ENCODE measurements around the gene APCDD1.
"Not testable (repeated sequence)": the region's sequence is repeated elsewhere in the genome, so short reads cannot be mapped to it uniquely, and the experiment has no call there.

Gene APCDD1

GRCh38 chr18:10530002-10530401, 75.6 kb downstream of the APCDD1 start:
- no peak for DNase-seq

- DNase-seq = no peak
Measured at GRCh38 chr18:10530852-10531251, 76.4 kb downstream of the APCDD1 start.

DNA sequence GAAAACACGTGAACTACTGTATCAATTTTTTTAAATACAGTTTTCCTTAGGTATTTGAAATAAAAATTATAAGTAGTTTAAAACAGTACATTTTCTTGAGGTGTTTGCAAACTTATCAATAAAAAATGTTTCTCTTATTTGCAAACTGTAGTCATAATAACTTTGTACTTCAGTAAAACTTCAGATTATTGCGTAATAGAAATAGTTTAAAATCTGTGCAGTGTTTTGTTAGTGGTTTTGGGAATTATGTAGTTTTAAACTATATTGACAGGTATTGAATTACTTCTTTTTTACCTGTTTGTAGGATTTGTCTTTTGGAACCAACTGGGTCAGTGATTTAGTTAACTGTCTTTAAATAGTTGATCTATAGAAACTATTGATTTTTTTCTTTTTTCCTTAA, 78.7 kb downstream of the APCDD1 start:
- no peak for DNase-seq

DNA sequence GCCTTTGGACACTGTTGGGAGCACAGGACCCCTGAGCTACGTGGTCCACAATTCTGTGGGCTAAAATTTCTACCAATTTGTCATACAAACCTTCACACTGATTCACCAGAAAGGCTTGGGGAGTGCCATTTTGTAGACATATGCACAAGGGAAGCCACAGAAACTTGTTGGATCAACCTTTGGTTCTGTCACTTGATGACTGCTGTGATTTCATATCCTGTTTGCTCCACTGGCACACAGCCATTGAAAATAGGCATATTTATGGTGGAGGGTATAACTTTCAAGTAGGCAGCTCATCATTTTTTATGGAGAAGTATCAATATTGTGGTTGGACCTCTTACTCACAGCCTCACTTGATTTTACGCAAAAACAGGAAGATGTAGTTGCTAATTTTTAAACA, 81.8 kb downstream of the APCDD1 start:
- no peak for DNase-seq

GRCh38 chr18:10537765-10538164, 83.3 kb downstream of the APCDD1 start:
- DNase-seq = no peak

DNA sequence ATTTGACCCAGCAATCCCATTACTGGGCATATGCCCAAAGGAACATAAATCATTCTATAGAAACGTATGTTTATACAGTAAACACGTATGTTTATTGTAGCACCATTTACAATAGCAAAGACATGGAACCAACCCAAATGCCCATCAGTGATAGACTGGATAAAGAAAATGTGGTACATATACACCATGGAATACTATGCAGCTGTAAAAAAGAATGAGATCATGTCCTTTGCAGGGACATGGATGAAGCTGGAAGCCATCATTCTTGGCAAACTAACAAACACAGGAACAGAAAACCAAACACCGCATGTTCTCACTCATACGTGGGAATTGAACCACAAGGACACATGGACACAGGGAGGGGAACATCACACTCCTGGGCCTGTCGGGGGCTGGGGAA, 84.7 kb downstream of the APCDD1 start:
- DNase-seq = not testable (repeated sequence)
